Medulla oblongata (tissue), 1 donor: ENCODE measurements around the gene TCHP.
A peak's percentile ranks its signal among the peaks of the same experiment; 100 is the strongest.

Experiments
- DNase-seq: peaks from one replicate; pipeline ENCODE4 v3.0.0-alpha.2; 2015; ENCODE audit errors: extremely low spot score

The TCHP gene

GRCh38 chr12:109932878-109933503 lies 32.9 kb downstream of the TCHP start:
- no peak for DNase-seq

- DNase-seq: no peak
Measured at GRCh38 chr12:109934026-109934425, 34.0 kb downstream of the TCHP start.

GRCh38 chr12:109937371-109937770 lies 37.3 kb downstream of the TCHP start:
- no peak for DNase-seq

- DNase-seq: no peak
Measured at GRCh38 chr12:109938947-109939346, 38.9 kb downstream of the TCHP start.

GRCh38 chr12:109939504-109939903 lies 39.4 kb downstream of the TCHP start:
- no peak for DNase-seq

- DNase-seq: no peak
Measured at GRCh38 chr12:109940339-109940923, 40.4 kb downstream of the TCHP start.

GRCh38 chr12:109943811-109944210 lies 43.7 kb downstream of the TCHP start:
- DNase-seq: no peak

GRCh38 chr12:109944561-109945359 lies 44.7 kb downstream of the TCHP start:
- peak; percentile 38 for DNase-seq

- DNase-seq: peak; percentile 61
Measured at GRCh38 chr12:109946505-109946904, 46.4 kb downstream of the TCHP start.

- DNase-seq: no peak
Measured at GRCh38 chr12:109946913-109947312, 46.8 kb downstream of the TCHP start.

GRCh38 chr12:109947521-109947920 lies 47.4 kb downstream of the TCHP start:
- peak; percentile 41 for DNase-seq

GRCh38 chr12:109948368-109948767 lies 48.3 kb downstream of the TCHP start:
- DNase-seq: no peak

GRCh38 chr12:109949089-109949488 lies 49.0 kb downstream of the TCHP start:
- DNase-seq: no peak

GRCh38 chr12:109950625-109951024 lies 50.6 kb downstream of the TCHP start:
- no peak for DNase-seq

- no peak for DNase-seq
Measured at GRCh38 chr12:109951136-109951535, 51.1 kb downstream of the TCHP start.

GRCh38 chr12:109951751-109952150 lies 51.7 kb downstream of the TCHP start:
- DNase-seq: no peak

GRCh38 chr12:109952160-109952858 lies 52.2 kb downstream of the TCHP start:
- peak; percentile 76 for DNase-seq

- DNase-seq: no peak
Measured at GRCh38 chr12:109952873-109953272, 52.8 kb downstream of the TCHP start.

GRCh38 chr12:109953656-109954055 lies 53.6 kb downstream of the TCHP start:
- DNase-seq: no peak

GRCh38 chr12:109958374-109958773 lies 58.3 kb downstream of the TCHP start:
- no peak for DNase-seq

GRCh38 chr12:109959411-109960093 lies 59.5 kb downstream of the TCHP start:
- no peak for DNase-seq

GRCh38 chr12:109961201-109961600 lies 61.1 kb downstream of the TCHP start:
- DNase-seq: no peak
